Cardiac septum (tissue), 1 donor: ENCODE data around the gene MOB4. TPM values are rescaled to one million over a fixed set of nuclear protein-coding genes. Genes with fewer than 3 reads are reported as not detected.
"Not testable (repeated sequence)": the region's sequence is repeated elsewhere in the genome, so short reads cannot be mapped to it uniquely, and the experiment has no call there.

Source experiments
- DNase-seq: peaks from one replicate; pipeline ENCODE4 v3.0.0-alpha.2; 2020; ENCODE audit warnings: low spot score
- intact Hi-C: fragments of 100-400 bp; cut with DNase I; formaldehyde crosslinking; loops from one replicate; pipeline ENCODE4 v1.14.0; 2022
- total RNA-seq: library from RNA; stranded (reverse); fragmentation: NEBNext Ultra II Directional; extraction: Animal tissue kit (Norgen Biotek cat#: 25700); gene quantifications from one replicate; pipeline ENCODE4 v1.2.1, GENCODE V29; 2021
- donor health status: DM: no; HTN: no; CAD: no.

Gene MOB4
- total RNA-seq, 1 donor from 2014 or later: 27.3 TPM

GRCh38 chr2:197504000-197504399, 11.9 kb upstream of the MOB4 start:
- intact Hi-C loops: no loop called here
- DNase-seq: no peak

DNA sequence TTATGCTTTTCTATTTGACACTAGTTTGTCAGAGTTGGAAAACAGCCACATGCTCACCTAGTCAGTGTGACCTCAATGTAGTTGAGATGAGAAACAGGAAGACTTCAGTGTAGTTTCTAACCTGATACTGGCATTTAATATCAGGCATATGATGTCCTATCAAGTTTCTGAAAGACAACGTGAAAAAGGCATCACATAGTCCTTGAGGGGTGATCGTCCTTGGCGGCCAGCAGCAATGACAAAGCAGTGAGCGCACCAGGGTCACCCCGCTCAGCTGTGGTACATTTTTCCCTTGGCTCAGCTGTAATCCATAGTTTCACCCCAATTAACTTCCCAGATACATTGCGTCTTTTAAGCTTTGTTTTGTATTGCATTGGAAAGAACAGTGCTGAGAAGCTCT, 11.4 kb upstream of the MOB4 start:
- intact Hi-C loops: no loop called here

GRCh38 chr2:197506658-197507057, 9.2 kb upstream of the MOB4 start:
- no peak for DNase-seq
- intact Hi-C loops: no loop called here

More for the DNA sequence above, 11.4 kb upstream of the MOB4 start:
- DNase-seq: no peak

DNA sequence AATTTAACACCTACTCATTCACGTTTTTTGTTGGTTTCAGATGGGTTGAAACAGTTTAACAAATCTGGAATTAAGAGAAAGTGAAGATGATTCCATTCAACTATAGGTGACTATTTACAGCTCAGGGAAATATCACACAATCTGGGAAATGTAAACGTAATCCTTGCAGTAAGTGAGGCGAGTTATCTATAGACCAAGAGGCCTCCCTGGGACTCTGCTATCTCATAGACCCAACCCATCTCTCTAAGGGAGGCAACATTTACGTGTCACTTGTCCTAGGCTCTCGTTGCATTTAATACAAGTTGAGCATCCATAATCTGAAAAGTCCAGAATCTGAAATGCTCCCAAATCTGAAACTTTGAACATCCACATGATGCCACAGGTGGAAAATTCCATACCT, 2.0 kb upstream of the MOB4 start:
- DNase-seq: no peak
- intact Hi-C loops: no loop called here

DNA sequence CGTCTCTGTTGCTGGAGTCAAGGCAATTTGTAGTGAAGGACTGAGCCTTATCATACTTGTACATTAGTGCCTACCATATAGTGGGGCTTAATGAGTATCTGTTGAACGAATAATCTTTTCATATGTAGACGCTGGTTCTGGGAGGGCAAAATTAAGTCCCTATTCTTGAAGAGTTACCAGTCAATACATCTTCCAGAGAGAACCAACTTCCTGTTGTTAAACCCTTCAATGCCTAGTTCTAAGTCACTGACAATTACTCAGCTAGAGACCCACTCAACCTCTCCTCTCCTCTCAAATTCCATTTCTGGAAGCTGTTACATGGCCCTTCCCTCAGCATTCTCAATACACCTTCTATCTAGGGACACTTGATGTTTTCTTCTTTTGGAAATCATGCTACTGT, 1.1 kb upstream of the MOB4 start:
- intact Hi-C loops: loop anchor here (1.0 to 5.0 kb wide), 3 partner anchors 15 to 191 kb away; partner anchors contain the start of genes HSPD1 and MARS2
- no peak for DNase-seq

DNA sequence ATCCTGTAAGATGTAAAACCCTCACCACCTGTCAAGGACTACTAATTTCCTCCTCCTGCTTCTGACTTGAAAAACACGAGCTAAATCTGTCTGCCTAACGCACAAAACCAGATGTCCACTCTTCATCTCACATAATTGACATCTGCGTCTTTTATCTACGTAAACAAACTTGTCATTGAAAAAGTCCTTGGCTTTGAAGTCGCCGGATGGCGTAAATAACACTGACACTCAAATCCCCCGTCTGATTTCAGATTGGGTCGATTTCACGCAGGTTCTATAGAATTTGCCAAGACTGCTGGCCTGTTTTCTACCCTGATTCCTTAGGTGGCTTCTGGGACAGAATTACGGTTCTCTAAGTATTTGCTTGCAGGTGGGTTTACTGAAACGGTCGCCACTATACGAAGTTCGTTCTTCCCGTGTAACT, 539 bp upstream of the MOB4 start:
- DNase-seq: no peak
- intact Hi-C loops: loop anchor here (1.0 to 5.0 kb wide), 3 partner anchors 16 to 190 kb away; partner anchors contain the start of genes HSPD1 and MARS2

GRCh38 chr2:197516393-197516761, 511 bp downstream of the MOB4 start:
- intact Hi-C loops: loop anchor here (1.0 to 5.0 kb wide), 2 partner anchors 63 to 106 kb away; partner anchors contain the start of gene COQ10B
- DNase-seq: no peak

- intact Hi-C loops: loop anchor here (5.0 kb wide), 1 partner anchor 105 kb away; no protein-coding TSS in a partner anchor
- DNase-seq: no peak
Measured at GRCh38 chr2:197517150-197517549, 1.3 kb downstream of the MOB4 start.

GRCh38 chr2:197538412-197538811, 22.5 kb downstream of the MOB4 start:
- intact Hi-C loops: no loop called here
- DNase-seq: no peak

- intact Hi-C loops: no loop called here
- DNase-seq: no peak
Measured at GRCh38 chr2:197539734-197540133, 23.9 kb downstream of the MOB4 start.

DNA sequence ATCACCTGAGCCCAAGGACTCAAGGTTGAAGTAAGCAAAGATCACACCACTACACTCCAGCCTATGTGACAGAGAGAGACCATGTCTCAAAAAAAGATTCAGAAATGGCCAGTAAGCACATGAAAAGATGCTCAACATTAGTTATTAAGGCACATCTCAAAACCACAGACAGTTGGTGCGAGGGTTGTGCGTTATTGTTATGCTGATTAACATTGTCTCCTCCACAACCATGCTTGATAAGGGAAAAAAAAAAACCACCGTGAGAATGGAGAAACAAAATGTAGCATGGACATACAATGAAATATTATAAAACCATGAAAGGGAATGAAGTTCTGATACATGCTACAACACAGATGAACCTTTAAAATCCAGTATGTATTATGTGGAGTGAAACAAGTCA, 27.3 kb downstream of the MOB4 start:
- DNase-seq: no peak
- intact Hi-C loops: no loop called here

DNA sequence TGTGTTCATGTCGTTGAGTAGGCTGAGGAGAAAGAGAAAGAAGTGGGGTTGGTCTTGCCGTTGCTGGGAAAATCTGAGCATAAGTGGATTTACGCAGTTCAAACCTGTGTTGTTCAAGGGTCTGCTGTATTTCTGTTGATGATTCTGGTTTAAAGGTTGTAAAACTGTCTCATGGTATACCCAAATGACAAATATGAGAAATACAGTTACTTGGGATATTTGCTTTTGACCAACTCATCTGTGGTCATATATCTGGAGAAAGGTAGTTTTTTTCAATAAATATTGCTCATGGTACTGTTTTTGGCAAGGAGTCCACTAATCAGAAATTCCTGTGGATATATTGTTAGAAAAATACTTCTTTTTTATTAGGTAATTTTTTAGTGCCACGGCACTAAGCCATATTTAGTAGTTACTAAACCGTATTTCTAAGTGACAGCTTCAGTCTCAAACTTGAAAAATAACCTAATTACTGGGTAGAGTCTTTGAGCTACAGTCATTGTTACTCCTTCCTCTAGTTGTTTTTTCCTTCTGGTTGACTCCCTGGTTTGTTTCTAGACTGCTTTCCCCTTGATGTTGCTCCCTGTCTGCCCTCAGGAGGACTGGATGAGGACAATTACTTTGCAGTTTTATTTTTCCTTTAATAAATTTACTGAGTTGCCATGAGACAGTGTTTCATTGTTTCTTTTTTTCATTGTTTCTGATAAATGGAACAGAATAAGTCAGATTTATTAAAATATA, 31.5 kb downstream of the MOB4 start:
- intact Hi-C loops: no loop called here
- DNase-seq: no peak

GRCh38 chr2:197548582-197548981, 32.7 kb downstream of the MOB4 start:
- DNase-seq: no peak
- intact Hi-C loops: no loop called here

GRCh38 chr2:197551260-197551659, 35.4 kb downstream of the MOB4 start:
- DNase-seq, intact Hi-C loops: not testable (repeated sequence)

DNA sequence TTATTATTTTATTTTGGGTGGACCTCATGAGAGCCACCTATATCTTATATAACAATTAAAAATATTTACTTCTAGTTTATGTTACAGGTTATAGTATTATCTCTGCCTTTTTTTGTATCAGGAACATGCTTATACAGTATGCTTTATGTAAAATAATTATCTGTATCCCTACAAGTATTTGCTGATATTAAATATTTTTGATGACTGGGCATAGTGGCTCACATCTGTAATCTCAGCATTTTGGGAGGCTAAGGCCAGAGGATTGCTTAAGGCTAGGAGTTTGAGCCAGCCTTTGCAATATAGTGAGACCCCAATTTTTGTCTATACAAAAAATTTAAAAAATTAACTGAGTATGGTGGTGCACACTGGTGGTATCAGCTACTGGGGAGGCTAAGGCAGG, 39.6 kb downstream of the MOB4 start:
- no peak for DNase-seq
- intact Hi-C loops: no loop called here

GRCh38 chr2:197556456-197556855, 40.6 kb downstream of the MOB4 start:
- intact Hi-C loops: no loop called here
- DNase-seq: no peak

- intact Hi-C loops: no loop called here
- no peak for DNase-seq
Measured at GRCh38 chr2:197558393-197558792, 42.5 kb downstream of the MOB4 start.

DNA sequence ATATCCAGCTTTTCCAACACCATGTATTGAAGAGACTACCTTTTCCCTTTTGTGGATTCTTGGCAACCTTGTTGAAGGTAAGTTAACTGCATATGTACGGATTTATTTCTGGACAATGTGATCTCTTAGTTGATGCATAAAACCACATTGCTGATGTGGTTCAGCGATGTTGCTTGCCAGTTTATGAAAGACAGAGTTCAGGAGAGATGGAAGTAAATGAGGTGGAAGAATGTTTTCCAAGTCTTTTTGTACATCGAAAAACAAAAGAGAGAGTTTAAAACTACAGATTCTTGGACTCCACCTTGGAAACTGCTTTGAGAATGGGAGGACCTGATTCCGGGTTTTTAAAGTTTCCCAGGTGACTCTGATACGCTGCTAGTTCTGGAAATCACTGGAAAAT, 43.8 kb downstream of the MOB4 start:
- DNase-seq: no peak
- intact Hi-C loops: no loop called here

DNA sequence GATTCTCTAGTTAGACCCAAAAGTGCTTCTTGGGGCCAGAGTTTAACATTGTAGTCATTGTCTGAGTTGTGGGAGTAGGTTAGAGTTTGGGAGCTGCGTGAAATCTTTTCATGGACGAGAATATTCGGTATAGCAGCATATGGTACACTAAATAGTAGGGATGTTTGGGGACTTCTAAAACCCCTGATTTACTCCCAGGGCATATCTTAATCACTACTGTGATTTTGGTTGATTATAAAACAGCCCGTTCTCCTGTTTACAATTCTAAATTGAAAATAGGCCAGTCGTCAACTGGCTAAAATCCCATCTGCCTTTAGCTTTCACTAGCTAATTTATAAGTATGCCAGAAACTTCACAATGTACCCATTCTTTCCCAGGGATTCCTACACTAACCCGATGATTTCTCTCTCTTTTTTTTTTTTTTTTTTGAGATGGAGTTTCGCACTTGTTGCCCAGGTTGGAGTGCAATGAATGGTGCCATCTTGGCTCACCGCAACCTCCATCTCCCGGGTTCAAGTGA, 44.3 kb downstream of the MOB4 start:
- no peak for DNase-seq
- intact Hi-C loops: no loop called here

DNA sequence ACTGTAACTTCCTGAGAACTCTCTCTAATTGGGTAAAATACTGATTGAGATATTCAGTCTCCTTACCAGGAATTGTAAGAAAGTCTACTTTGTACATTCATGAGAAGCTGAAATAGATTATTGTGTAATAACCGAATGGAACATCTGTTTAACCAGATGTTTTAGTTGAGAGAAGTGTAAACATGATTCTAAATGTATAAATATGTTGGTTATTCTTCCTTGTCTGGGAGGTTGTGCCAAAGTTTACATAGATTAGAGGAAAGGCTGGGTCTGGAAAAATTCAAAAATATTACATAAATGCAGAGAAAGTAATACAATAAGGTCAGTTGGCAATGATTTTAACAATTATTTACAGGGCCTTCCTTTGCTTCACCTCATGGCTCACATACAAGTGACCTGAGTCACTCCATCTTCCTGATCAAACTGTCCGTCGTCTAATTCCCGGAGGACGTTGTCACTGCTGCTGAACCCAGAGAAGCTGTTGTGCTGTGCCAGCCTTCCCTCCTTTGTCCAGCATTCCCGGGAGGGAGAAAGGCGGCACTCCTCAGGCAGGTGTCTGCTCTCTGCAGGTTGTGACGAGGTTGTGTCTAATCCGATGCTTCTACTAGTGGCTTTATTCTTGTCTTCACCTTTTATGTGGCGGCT, 55.9 kb downstream of the MOB4 start:
- DNase-seq: no peak
- intact Hi-C loops: no loop called here

DNA sequence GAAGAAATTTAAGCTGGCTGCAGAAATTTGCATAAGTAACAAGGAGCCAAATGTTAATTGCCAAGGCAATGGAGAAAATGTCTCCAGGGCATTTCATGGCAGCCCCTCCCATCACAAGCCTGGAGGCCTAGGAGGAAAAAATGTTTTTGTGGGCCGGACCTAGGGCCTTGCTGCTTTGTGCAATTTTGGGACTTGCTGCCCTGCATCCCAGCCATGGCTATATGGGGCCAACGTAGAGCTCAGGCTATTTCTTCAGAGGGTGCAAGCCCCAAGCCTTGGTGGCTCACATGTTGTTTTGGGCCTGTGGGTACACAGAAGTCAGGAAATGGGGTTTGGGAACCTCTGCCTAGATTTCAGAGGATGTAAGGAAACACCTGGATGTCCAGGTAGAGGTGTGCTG, 57.7 kb downstream of the MOB4 start:
- intact Hi-C loops: no loop called here
- no peak for DNase-seq
